AG04450 (cell line): Measurements from ENCODE around the gene LYPD6. TPM values are rescaled to one million over a fixed set of nuclear protein-coding genes. Genes with fewer than 3 reads are reported as not detected.

Experiments used
- CTCF ChIA-PET: fragments of 300-600, 350-600 bp; formaldehyde crosslinking; extraction: SDS; loops from one replicate; lab custom pipeline; 2022; ENCODE audit warnings: antibody characterized with exemption, inconsistent platforms; lab: Charles Lee
- POLR2A ChIA-PET: fragments of 350-600 bp; formaldehyde crosslinking; extraction: SDS; loops from one replicate; lab custom pipeline; 2021; ENCODE audit warnings: antibody characterized with exemption, inconsistent platforms; lab: Yijun Ruan, JAX
- DNase-seq: peaks from one replicate; pipeline ENCODE4 v3.0.0-alpha.2; 2011; ENCODE audit warnings: low read depth, low spot score
- H3K27ac ChIP-seq: one replicate; pipeline ENCODE4 v1.5.1; 2012; ENCODE audit warnings: low read depth, low read length, control low read depth
- H3K27me3 ChIP-seq: one replicate; pipeline ENCODE4 v1.6.0; 2012; ENCODE audit warnings: low read length; ENCODE audit not compliant: control insufficient read depth, insufficient read depth
- H3K4me3 ChIP-seq: 2 replicates; pipeline ENCODE4 v1.5.1; 2011; ENCODE audit warnings: mild to moderate bottlenecking, low read depth, low read length, control low read depth
- H3K9me3 ChIP-seq: 2 replicates; pipeline ENCODE4 v1.5.1; 2012; ENCODE audit warnings: low read length; ENCODE audit not compliant: control insufficient read depth, insufficient read depth
- polyA plus RNA-seq: library from polyadenylated mRNA; depleted of rRNA; stranded (reverse); fragments of >200 nt; gene quantifications from 2 replicates; pipeline ENCODE4 v1.2.3, GENCODE V29; 2011
- TF ChIP-seq, protein P1 (sequence below): IDR thresholded peaks from 2 replicates; pipeline ENCODE4 v1.5.1; 2011; ENCODE audit warnings: low read depth, low read length, control low read depth, inconsistent platforms

LYPD6 gene
- polyA plus RNA-seq, 1 experiment: 1.3 TPM

DNA sequence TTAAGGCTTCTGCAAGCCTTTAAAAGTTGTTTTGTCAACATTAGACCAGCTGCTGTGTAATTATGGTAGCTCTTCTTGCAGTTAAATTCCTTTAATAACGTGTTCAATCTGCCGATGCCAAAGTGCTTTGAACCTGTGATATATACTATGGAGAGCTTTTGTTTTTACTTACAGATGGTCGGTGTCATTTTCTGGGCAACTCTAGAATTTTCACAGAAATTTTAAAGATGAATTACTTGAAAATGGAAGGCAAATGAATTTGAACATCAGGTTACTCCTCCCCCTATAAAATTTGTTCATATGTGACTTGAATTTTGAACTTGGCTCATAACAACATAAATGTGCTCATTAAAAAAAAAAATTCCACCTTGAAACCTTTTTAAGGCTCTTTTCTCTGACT is 23.0 kb downstream of the LYPD6 start:
- TF ChIP-seq, protein P1, sequence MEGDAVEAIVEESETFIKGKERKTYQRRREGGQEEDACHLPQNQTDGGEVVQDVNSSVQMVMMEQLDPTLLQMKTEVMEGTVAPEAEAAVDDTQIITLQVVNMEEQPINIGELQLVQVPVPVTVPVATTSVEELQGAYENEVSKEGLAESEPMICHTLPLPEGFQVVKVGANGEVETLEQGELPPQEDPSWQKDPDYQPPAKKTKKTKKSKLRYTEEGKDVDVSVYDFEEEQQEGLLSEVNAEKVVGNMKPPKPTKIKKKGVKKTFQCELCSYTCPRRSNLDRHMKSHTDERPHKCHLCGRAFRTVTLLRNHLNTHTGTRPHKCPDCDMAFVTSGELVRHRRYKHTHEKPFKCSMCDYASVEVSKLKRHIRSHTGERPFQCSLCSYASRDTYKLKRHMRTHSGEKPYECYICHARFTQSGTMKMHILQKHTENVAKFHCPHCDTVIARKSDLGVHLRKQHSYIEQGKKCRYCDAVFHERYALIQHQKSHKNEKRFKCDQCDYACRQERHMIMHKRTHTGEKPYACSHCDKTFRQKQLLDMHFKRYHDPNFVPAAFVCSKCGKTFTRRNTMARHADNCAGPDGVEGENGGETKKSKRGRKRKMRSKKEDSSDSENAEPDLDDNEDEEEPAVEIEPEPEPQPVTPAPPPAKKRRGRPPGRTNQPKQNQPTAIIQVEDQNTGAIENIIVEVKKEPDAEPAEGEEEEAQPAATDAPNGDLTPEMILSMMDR: no peak
- ChIA-PET CTCF (no interaction called here), POLR2A (no interaction called here)
- Histone ChIP-seq H3K27me3 (no peaks in the 10 kb centered on the region), H3K9me3 (no peaks in the 10 kb centered on the region), H3K27ac (no peak overlapping the region), H3K4me3 (no peak overlapping the region)
- no peak for DNase-seq

DNA sequence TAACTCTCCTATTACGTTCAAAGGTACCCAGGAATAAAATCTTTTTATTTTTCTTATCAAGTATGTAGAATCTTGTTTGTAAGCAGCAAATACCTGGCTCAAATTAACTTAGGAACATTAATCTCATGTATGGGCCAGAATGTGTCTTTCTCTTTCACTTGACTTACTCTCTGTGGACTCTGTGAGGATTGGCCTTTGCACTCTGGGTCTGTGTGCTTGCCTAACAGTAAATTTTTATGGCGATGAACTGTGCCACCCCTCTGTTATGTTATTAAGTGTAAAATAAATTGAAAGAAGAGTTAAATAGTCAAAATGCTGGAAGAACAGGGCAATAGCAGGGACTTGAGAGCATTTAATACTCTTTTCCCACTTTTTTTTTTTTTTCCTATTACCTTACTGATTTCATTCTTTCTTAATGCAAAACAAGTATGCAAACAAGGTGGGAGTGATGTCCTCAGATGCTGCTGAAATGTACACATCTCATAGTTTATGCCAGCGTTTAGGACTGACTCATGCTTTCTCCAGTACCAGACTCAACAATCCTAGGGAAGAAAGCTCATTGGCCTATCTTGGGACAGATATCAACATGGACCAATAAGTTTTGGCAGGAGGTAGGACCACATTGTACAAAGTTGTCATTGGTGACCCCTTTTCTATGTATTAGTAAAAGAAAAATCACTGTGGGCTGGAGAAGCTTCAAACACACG is 25.5 kb downstream of the LYPD6 start:
- POLR2A ChIA-PET: no interaction called here
- H3K27ac ChIP-seq: no peak overlapping the region
- CTCF ChIA-PET: no interaction called here
- no peak for DNase-seq
- no peak overlapping the region for H3K4me3 ChIP-seq
- no peaks in the 10 kb centered on the region for H3K27me3 ChIP-seq
- H3K9me3 ChIP-seq: no peaks in the 10 kb centered on the region
- TF ChIP-seq, protein P1: no peak

- Histone ChIP-seq H3K27ac (no peak overlapping the region), H3K9me3 (no peaks in the 10 kb centered on the region), H3K27me3 (no peaks in the 10 kb centered on the region), H3K4me3 (no peak overlapping the region)
- TF ChIP-seq, protein P1: no peak
- DNase-seq: no peak
- CTCF ChIA-PET: no interaction called here
- POLR2A ChIA-PET: no interaction called here
Measured at GRCh38 chr2:149357058-149357457, 26.7 kb downstream of the LYPD6 start.

- ChIA-PET POLR2A (no interaction called here), CTCF (interaction anchor here (0.7 to 0.8 kb wide), 2 partner anchors 13 to 344 kb away, joined by 3 read pairs; no protein-coding TSS in a partner anchor)
- no peaks in the 10 kb centered on the region for H3K27me3 ChIP-seq
- TF ChIP-seq, protein P1: no peak
- H3K9me3 ChIP-seq: no peaks in the 10 kb centered on the region
- DNase-seq: no peak
- no peak overlapping the region for H3K27ac ChIP-seq
- H3K4me3 ChIP-seq: no peak overlapping the region
Measured at GRCh38 chr2:149360106-149360505, 29.7 kb downstream of the LYPD6 start.

GRCh38 chr2:149363958-149364357 is 33.6 kb downstream of the LYPD6 start:
- Histone ChIP-seq H3K4me3 (no peak overlapping the region), H3K27me3 (no peaks in the 10 kb centered on the region), H3K27ac (no peak overlapping the region), H3K9me3 (no peaks in the 10 kb centered on the region)
- ChIA-PET POLR2A (no interaction called here), CTCF (no interaction called here)
- TF ChIP-seq, protein P1: no peak
- no peak for DNase-seq
